GM12878 (cell line): ENCODE measurements around the gene UBE2Z. TPM values are rescaled to one million over a fixed set of nuclear protein-coding genes. Genes with fewer than 3 reads are reported as not detected.

Source experiments
- ATAC-seq: fragments of 200-7000 bp; cut with Tn5 transposase; 3 replicates; pipeline ENCODE4 v1.9.1; 2020; ENCODE audit warnings: mild to moderate bottlenecking, moderate library complexity
- BruUV-seq: library from RNA; stranded (reverse); fragments of 400-500 nt; replicated peaks from 2 replicates; lab custom pipeline; 2021; lab: Mats Ljungman, UMichigan
- CTCF ChIA-PET: fragments of 300-600 bp; sonication (Branson Sonifier 250); formaldehyde crosslinking; extraction: SDS; loops from one replicate; lab custom pipeline; 2021; ENCODE audit warnings: inconsistent platforms; lab: Yijun Ruan, JAX
- POLR2A ChIA-PET: fragments of 350-600 bp; formaldehyde crosslinking; extraction: SDS; loops from one replicate; lab custom pipeline; 2021; ENCODE audit warnings: inconsistent platforms; lab: Charles Lee
- RAD21 ChIA-PET: fragments of 300-600 bp; sonication (Branson Sonifier 250); formaldehyde crosslinking; loops from one replicate; lab custom pipeline; 2023; ENCODE audit warnings: antibody characterized with exemption; ENCODE audit not compliant: unreplicated experiment; lab: Charles Lee
- SMC1A ChIA-PET: fragments of 300-600 bp; sonication (Branson Sonifier 250); formaldehyde crosslinking; loops from one replicate; lab custom pipeline; 2023; ENCODE audit not compliant: unreplicated experiment, uncharacterized antibody; lab: Charles Lee
- DNase-seq: peaks from one replicate; pipeline ENCODE4 v3.0.0-alpha.2; 2011; ENCODE audit warnings: low read depth, low spot score
- FAIRE-seq: peaks from 3 replicates; lab custom pipeline; 2011; peaks lifted over from hg19 to GRCh38; lab: Jason Lieb, UNC
- H2AFZ ChIP-seq: 2 replicates; pipeline ENCODE4 v1.6.0; 2011; ENCODE audit warnings: low read depth, low read length, control low read depth; ENCODE audit not compliant: control insufficient read depth
- H3K27ac ChIP-seq: 2 replicates; pipeline ENCODE4 v1.5.1; 2011; ENCODE audit warnings: control low read depth; ENCODE audit not compliant: control insufficient read depth, insufficient read depth
- H3K27me3 ChIP-seq, 2 experiments: replicated peaks in 1 of 2; 2 replicates each; pipeline versions ENCODE4 v1.6.0 to v1.6.1; 2011; ENCODE audit warnings: low read length in 1 of 2; ENCODE audit not compliant: control insufficient read depth in 2 of 2, insufficient read depth in 2 of 2
- H3K36me3 ChIP-seq, 2 experiments: 2 replicates each; pipeline ENCODE4 v1.5.1; 2011; ENCODE audit warnings: low read length in 1 of 2; ENCODE audit not compliant: control insufficient read depth in 2 of 2, insufficient read depth in 2 of 2
- H3K4me1 ChIP-seq: 2 replicates; pipeline ENCODE4 v1.6.1; 2011; ENCODE audit warnings: mild to moderate bottlenecking, low read length, moderate library complexity, mixed read lengths; ENCODE audit not compliant: control insufficient read depth, insufficient read depth
- H3K4me2 ChIP-seq: 2 replicates; pipeline ENCODE4 v1.6.0; 2011; ENCODE audit warnings: control low read depth; ENCODE audit not compliant: control insufficient read depth, insufficient read depth
- H3K4me3 ChIP-seq: fragments of 200-600 bp; sonication (generic); 2 replicates; pipeline ENCODE4 v1.5.1; 2016
- H3K79me2 ChIP-seq: 2 replicates; pipeline ENCODE4 v1.6.0; 2011; ENCODE audit warnings: low read length; ENCODE audit not compliant: control insufficient read depth, insufficient read depth
- H3K9ac ChIP-seq: 2 replicates; pipeline ENCODE4 v1.8.0; 2011; ENCODE audit warnings: low read length, control low read depth, mixed read lengths; ENCODE audit not compliant: control insufficient read depth, insufficient read depth
- H3K9me3 ChIP-seq: replicated peaks from 3 replicates; pipeline ENCODE4 v1.5.1; 2011; ENCODE audit warnings: mild to moderate bottlenecking, low read length; ENCODE audit not compliant: control insufficient read depth, insufficient read depth
- H4K20me1 ChIP-seq: 2 replicates; pipeline ENCODE4 v1.6.0; 2011; ENCODE audit not compliant: control insufficient read depth, insufficient read depth
- BHLHE40 ChIP-seq, 2 experiments: fragments of 450-650 bp in 1 of 2; IDR thresholded peaks; 2 replicates each; pipeline ENCODE4 v1.6.1; 2011 to 2017; ENCODE audit warnings: low read depth in 2 of 2, borderline replicate concordance in 1 of 2, improper control_type of control experiment in 1 of 2, low read length in 1 of 2, mild to moderate bottlenecking in 1 of 2
- BMI1 ChIP-seq: fragments of 450-650 bp; IDR thresholded peaks from 2 replicates; pipeline ENCODE4 v1.6.1; 2016; ENCODE audit warnings: mild to moderate bottlenecking, moderate library complexity, borderline replicate concordance
- BRCA1 ChIP-seq: IDR thresholded peaks from 2 replicates; pipeline ENCODE4 v1.6.1; 2011; ENCODE audit warnings: low read depth, low read length, improper control_type of control experiment
- CREB1 ChIP-seq: IDR thresholded peaks from 2 replicates; pipeline ENCODE4 v1.6.1; 2012; ENCODE audit warnings: low read depth, mild to moderate bottlenecking, inconsistent platforms
- IKZF2 ChIP-seq, 2 experiments: fragments of 450-650 bp; IDR thresholded peaks; 2 replicates each; pipeline ENCODE4 v1.6.1; 2017; ENCODE audit warnings: mild to moderate bottlenecking in 2 of 2, moderate library complexity in 2 of 2
- IRF4 ChIP-seq: IDR thresholded peaks from 2 replicates; pipeline ENCODE4 v1.6.1; 2011; ENCODE audit warnings: low read depth, low read length
- JUNB ChIP-seq: IDR thresholded peaks from 2 replicates; pipeline ENCODE4 v1.6.1; 2016; ENCODE audit warnings: antibody characterized with exemption, mild to moderate bottlenecking
- MEF2B ChIP-seq: fragments of 450-650 bp; IDR thresholded peaks from 2 replicates; pipeline ENCODE4 v1.6.1; 2018; ENCODE audit warnings: mild to moderate bottlenecking, moderate library complexity; ENCODE audit not compliant: partially characterized antibody, poor library complexity, severe bottlenecking
- MYB ChIP-seq: fragments of 150-350 bp; IDR thresholded peaks from 2 replicates; pipeline ENCODE4 v1.6.1; 2014; ENCODE audit warnings: mild to moderate bottlenecking, low read depth, low read length, borderline replicate concordance
- NFIC ChIP-seq: IDR thresholded peaks from 2 replicates; pipeline ENCODE4 v1.6.1; 2012; ENCODE audit warnings: low read depth, mild to moderate bottlenecking, inconsistent platforms, low read length, moderate library complexity
- PAX5 ChIP-seq: IDR thresholded peaks from 2 replicates; pipeline ENCODE4 v1.6.1; 2011; ENCODE audit warnings: low read depth, low read length, borderline replicate concordance
- PAX8 ChIP-seq: fragments of 450-650 bp; IDR thresholded peaks from 2 replicates; pipeline ENCODE4 v1.6.1; 2017; ENCODE audit warnings: mild to moderate bottlenecking, moderate library complexity
- POLR2AphosphoS5 ChIP-seq: IDR thresholded peaks from 2 replicates; pipeline ENCODE4 v1.6.1; 2011; ENCODE audit warnings: mild to moderate bottlenecking, low read length, inconsistent platforms
- RB1 ChIP-seq: fragments of 450-650 bp; formaldehyde crosslinking; IDR thresholded peaks from 2 replicates; pipeline ENCODE4 v1.6.1; 2017; ENCODE audit warnings: mild to moderate bottlenecking, borderline replicate concordance
- SUZ12 ChIP-seq: fragments of 200-600 bp; sonication (generic); IDR thresholded peaks from one replicate; pipeline ENCODE4 v1.6.1; 2018; ENCODE audit warnings: antibody characterized with exemption, mild to moderate bottlenecking; ENCODE audit not compliant: unreplicated experiment
- TBL1XR1 ChIP-seq: IDR thresholded peaks from 2 replicates; pipeline ENCODE4 v1.6.1; 2012; ENCODE audit warnings: low read depth, low read length, improper control_type of control experiment
- ZNF207 ChIP-seq: fragments of 450-650 bp; IDR thresholded peaks from 2 replicates; pipeline ENCODE4 v1.6.1; 2014; ENCODE audit warnings: antibody characterized with exemption, mild to moderate bottlenecking, borderline replicate concordance
- ZNF24 ChIP-seq: fragments of 450-650 bp; IDR thresholded peaks from 2 replicates; pipeline ENCODE4 v1.6.1; 2017; ENCODE audit warnings: antibody characterized with exemption, mild to moderate bottlenecking
- WGBS: methylation state at CpG from one replicate; pipeline ENCODE4 v1.1.6; 2016; ENCODE audit warnings: low lambda C conversion rate; ENCODE audit not compliant: insufficient replicate concordance, insufficient coverage; ENCODE audit errors: missing lambda C conversion rate; 5-methylcytosine and 5-hydroxymethylcytosine counted together
- in situ Hi-C: fragments of 300-500 bp; cut with MboI; formaldehyde crosslinking; loops from 9 replicates; pipeline ENCODE4 v1.14.3; 2018; ENCODE audit warnings: mixed read lengths
- intact Hi-C: fragments of 100-400 bp; cut with micrococcal nuclease; formaldehyde crosslinking; loops from one replicate; pipeline ENCODE4 v1.14.2; 2022; ENCODE audit not compliant: unreplicated experiment
- polyA plus RNA-seq, 11 experiments: library from polyadenylated mRNA; depleted of rRNA in 4 of 11; unstranded in 6 of 11; stranded (reverse) in 5 of 11; fragments of >200 nt; fragmentation: Nextera tagmentation in 4 of 11; fragmentation: Illumina TruSeq in 1 of 11; extraction: Ambion mirVana in 4 of 11; extraction: Trizol in 1 of 11; gene quantifications; 1 replicate in 1 of 11; 2 replicates in 10 of 11; pipeline versions ENCODE4 v1.2.1 to v1.2.3, GENCODE V29; 2011 to 2016; ENCODE audit warnings: inconsistent platforms in 2 of 11, missing spikeins in 2 of 11, low read depth in 1 of 11
- total RNA-seq, 4 experiments: library from RNA; depleted of rRNA in 3 of 4; stranded (reverse); fragments of >200 nt in 3 of 4; fragmentation: Illumina TruSeq in 1 of 4; extraction: Trizol in 1 of 4; gene quantifications; 2 replicates each; pipeline versions ENCODE4 v1.2.1 to v1.2.3, GENCODE V29; 2013 to 2021
- TF ChIP-seq, protein P1 (sequence below): IDR thresholded peaks from 2 replicates; pipeline ENCODE4 v1.6.1; 2011; ENCODE audit warnings: low read depth, low read length, improper control_type of control experiment, borderline replicate concordance
- TF ChIP-seq, protein P2 (sequence below): fragments of 450-650 bp; IDR thresholded peaks from 2 replicates; pipeline ENCODE4 v1.6.1; 2017; ENCODE audit warnings: mild to moderate bottlenecking, moderate library complexity

Gene UBE2Z
- total and polyA plus RNA-seq, 10 of the 15 experiments (the other 5 are each of a cell fraction or from before 2014, with no cell fraction given) = 23.1 to 191 (median 57.4) TPM

DNA sequence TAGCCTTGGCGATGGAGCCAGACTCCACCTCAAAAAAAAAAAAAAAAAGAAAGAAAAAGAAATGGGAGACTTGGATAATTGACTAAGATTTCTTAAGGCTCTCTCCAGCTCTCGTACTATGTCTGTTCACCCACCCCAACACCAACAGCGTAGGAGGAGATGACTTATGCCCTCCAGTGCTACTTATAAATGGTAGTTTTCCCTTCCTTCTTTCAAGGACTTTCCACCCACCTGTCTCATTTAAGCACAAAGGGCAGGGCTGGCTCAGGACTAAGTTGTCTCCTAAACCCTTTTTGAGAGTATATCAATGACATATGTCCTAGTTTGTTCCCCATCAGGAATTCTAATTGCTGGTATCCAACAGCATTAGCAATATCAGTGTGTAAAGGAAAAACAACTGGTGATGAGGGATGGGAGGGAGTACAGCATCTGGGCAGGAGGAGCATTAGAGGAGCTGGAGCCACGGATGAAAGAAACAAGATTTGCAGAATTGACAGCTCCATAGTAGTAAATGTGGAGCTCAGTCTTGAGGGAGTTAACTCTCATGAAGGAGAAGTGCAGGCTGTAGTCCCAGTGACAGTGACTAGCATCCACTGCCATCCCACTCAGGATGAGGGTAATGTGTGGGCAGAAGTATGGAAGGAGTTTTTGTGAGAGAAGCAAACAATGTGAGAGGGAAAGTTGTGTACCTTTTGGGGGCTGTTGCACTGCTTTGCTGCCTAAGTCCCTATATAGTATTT lies 17.2 kb downstream of the UBE2Z start:
- ATAC-seq = no peak
- in situ Hi-C loops (no loop called here), intact Hi-C loops (no loop called here)
- Histone ChIP-seq H3K4me1 (no peaks in the 10 kb centered on the region), H3K36me3 (peaks cover 28 to 69% of the 10 kb centered on the region in 2 experiments), H3K4me3 (no peak overlapping the region), H3K9ac (no peak overlapping the region), H2AFZ (no peak overlapping the region), H3K79me2 (peaks cover 3% of the 10 kb centered on the region), H3K27ac (no peak overlapping the region), H3K9me3 (no peaks in the 10 kb centered on the region), H4K20me1 (peaks cover 3% of the 10 kb centered on the region)
- ChIA-PET CTCF (interaction anchor here (0.6 to 0.9 kb wide), 2 partner anchors 10 to 814 kb away, joined by 4 read pairs; no protein-coding TSS in a partner anchor), SMC1A (interaction anchor here (0.6 kb wide), 1 partner anchor 865 kb away, joined by 4 read pairs; no protein-coding TSS in a partner anchor), POLR2A (no interaction called here)
- no peak for FAIRE-seq
- DNase-seq = no peak
- BruUV-seq = no TSS peak
- TF ChIP-seq, protein P1, sequence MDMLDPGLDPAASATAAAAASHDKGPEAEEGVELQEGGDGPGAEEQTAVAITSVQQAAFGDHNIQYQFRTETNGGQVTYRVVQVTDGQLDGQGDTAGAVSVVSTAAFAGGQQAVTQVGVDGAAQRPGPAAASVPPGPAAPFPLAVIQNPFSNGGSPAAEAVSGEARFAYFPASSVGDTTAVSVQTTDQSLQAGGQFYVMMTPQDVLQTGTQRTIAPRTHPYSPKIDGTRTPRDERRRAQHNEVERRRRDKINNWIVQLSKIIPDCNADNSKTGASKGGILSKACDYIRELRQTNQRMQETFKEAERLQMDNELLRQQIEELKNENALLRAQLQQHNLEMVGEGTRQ = no peak
- no peak for TF ChIP-seq MEF2B
- no peak for TF ChIP-seq RB1
- TF ChIP-seq JUNB = no peak
- TF ChIP-seq BHLHE40 (IDR thresholded peaks at IDR 0.05; ENCODE audit: borderline replicate concordance in 1 of 2, low read depth in 2 of 2, low read length in 1 of 2) = no peak
- TF ChIP-seq SUZ12 = no peak
- no peak for TF ChIP-seq ZNF207
- TF ChIP-seq CREB1 = no peak
- no peak for TF ChIP-seq IKZF2 (IDR thresholded peaks at IDR 0.05)
- no peak for TF ChIP-seq TBL1XR1
- TF ChIP-seq ZNF24 = no peak
- TF ChIP-seq POLR2AphosphoS5 = no peak
- TF ChIP-seq PAX5 = no peak
- no peak for TF ChIP-seq MYB
- no peak for TF ChIP-seq BRCA1
- no peak for TF ChIP-seq NFIC
- TF ChIP-seq BMI1 = no peak
- TF ChIP-seq, protein P2, sequence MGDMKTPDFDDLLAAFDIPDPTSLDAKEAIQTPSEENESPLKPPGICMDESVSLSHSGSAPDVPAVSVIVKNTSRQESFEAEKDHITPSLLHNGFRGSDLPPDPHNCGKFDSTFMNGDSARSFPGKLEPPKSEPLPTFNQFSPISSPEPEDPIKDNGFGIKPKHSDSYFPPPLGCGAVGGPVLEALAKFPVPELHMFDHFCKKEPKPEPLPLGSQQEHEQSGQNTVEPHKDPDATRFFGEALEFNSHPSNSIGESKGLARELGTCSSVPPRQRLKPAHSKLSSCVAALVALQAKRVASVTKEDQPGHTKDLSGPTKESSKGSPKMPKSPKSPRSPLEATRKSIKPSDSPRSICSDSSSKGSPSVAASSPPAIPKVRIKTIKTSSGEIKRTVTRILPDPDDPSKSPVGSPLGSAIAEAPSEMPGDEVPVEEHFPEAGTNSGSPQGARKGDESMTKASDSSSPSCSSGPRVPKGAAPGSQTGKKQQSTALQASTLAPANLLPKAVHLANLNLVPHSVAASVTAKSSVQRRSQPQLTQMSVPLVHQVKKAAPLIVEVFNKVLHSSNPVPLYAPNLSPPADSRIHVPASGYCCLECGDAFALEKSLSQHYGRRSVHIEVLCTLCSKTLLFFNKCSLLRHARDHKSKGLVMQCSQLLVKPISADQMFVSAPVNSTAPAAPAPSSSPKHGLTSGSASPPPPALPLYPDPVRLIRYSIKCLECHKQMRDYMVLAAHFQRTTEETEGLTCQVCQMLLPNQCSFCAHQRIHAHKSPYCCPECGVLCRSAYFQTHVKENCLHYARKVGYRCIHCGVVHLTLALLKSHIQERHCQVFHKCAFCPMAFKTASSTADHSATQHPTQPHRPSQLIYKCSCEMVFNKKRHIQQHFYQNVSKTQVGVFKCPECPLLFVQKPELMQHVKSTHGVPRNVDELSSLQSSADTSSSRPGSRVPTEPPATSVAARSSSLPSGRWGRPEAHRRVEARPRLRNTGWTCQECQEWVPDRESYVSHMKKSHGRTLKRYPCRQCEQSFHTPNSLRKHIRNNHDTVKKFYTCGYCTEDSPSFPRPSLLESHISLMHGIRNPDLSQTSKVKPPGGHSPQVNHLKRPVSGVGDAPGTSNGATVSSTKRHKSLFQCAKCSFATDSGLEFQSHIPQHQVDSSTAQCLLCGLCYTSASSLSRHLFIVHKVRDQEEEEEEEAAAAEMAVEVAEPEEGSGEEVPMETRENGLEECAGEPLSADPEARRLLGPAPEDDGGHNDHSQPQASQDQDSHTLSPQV = no peak
- TF ChIP-seq PAX8 = no peak
- TF ChIP-seq IRF4 = no peak
- TF ChIP-seq, all 136 proteins: peak for 0
- RAD21 ChIA-PET = no interaction called here
- H3K4me2 ChIP-seq = no peak overlapping the region
- H3K27me3 ChIP-seq = no peaks in the 10 kb centered on the region
- 75% methylated on average over 4 of the region's 4 CpGs for WGBS
